AG20443 (cell line): ENCODE data around the gene PDP2.
"Not testable (repeated sequence)": the region's sequence is repeated elsewhere in the genome, so short reads cannot be mapped to it uniquely, and the experiment has no call there.

Experiments used
- DNase-seq: peaks from one replicate; pipeline ENCODE4 v3.0.0; 2012; ENCODE audit warnings: low spot score, mixed read lengths

Gene PDP2

GRCh38 chr16:66853261-66854139 is 26.8 kb upstream of the PDP2 start:
- no peak for DNase-seq

GRCh38 chr16:66856184-66856730 is 24.1 kb upstream of the PDP2 start:
- DNase-seq: no peak

DNA sequence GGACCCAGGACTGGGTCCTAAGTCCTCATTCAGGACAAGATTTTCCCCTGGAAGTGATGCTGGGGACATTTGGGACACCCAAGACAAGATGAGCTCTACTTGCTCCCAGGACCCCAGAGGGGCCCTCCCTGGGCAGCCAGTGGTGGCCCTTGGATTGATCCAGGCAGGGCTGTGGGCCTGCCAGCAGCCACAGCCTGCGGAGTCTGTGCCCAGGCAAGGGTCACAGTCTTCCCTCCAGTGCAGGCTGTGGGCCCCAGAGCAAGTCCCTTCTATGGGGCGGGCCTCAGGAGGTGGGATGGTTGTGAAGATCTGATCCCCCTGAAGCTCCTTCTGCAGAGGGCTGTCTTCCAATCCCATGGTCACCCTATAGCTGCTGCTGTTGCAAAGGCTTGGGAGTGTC is 23.5 kb upstream of the PDP2 start:
- no peak for DNase-seq

- DNase-seq: no peak
Observed at GRCh38 chr16:66857437-66857836, 22.9 kb upstream of the PDP2 start.

DNA sequence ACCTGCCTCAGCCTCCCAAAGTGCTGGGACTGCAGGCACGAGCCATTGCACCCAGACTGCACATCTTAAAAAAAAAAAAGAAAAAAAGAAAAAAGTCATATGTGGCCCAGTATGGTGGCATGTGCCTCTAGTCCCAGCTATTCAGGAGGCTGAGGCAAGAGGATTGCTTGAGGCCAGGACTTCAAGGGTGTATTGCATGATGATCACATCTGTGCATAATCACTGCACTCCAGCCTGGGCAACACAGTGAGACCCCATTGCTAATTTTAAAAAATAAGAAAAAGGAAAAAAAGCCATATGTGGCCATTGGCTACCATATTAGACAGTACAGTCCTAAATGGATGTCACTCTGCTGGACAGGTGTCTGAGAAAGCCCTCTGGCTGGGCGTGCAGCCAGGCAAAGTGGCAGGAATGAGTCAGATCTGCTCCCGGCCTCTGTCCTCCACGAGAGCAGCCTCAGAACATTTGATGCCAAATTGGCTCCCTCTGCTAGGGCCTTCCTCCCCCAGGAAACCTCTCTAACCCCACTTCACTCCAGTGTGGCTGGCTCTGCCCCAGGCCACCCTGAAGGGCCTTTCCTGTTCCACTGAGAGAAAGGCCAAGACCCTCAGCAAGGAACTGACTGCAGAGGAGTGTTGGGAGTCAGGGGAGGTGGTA is 21.4 kb upstream of the PDP2 start:
- DNase-seq: peak; percentile 80

DNA sequence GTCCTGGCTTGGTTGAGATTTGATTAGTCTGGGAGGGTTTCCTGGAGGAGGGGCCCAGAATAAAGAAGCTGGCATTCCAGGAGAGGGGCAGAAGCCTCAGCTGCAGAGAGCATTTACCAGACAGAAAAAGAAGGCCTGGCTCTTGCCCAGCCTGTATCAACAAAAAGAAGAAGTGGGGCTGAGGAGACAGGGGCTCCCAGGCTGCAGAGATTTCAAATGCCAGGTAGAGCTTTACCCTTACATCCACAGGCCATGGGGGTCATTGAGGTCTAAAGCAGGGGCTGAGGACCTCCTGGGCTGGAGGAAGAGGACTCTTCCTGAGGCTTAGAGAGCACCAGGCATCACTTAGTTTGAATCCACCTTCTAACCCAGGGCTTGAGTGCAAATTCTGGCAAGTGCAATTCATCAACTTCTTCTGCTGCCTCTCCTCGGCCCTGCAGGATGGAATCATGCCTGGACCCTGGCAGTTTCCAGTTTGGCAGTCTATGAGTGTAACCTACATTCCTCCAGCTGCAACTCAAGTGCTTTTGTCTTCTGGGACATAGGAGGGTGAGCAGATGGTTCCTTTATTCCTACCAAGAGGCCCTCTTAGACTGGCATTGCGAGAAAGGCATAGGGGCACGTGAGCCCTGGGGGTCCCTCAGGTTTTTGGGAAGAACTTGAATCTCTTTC is 20.8 kb upstream of the PDP2 start:
- DNase-seq: peak; percentile 14

GRCh38 chr16:66862023-66862520 is 18.2 kb upstream of the PDP2 start:
- no peak for DNase-seq

DNA sequence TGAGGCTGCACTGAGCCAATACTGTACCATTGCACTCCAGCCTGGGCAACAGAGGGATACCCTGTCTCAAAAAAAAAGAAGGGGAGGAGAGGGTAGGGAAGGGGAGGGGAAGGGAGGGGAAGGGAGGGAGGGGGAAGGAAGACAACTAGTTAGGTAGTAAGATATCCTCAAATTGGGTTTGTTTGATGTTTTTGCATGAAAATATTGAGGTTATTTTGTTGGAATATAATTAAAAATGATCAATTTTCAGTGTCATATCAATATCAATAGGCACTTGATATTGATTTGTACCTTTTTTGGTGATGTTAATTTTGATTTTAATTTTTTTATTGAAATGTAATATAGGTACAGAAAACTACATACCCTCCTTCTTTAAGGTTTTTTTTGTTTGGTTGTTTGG is 16.6 kb upstream of the PDP2 start:
- DNase-seq: no peak

GRCh38 chr16:66869424-66869823 is 10.9 kb upstream of the PDP2 start:
- no peak for DNase-seq

DNA sequence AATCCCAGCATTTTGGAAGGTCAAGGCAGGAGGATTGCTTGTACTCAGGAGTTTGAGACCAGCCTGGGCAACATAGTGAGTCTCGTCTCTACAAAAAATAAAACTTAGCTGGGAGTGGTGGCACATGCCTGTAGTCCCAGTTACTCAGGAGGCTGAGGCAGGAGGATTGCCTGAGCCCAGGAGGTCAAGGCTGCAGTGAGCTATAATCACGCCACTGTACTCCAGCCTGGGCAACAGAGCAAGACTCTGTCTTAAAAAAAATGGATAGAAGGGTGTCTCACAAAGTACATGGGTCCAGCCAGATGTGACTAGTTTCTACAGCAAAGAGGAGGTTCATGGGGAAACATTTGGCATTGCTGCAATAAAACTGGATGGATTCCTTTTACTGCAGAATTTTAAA is 9.0 kb upstream of the PDP2 start:
- not testable (repeated sequence) for DNase-seq

GRCh38 chr16:66871840-66872239 is 8.5 kb upstream of the PDP2 start:
- no peak for DNase-seq

DNA sequence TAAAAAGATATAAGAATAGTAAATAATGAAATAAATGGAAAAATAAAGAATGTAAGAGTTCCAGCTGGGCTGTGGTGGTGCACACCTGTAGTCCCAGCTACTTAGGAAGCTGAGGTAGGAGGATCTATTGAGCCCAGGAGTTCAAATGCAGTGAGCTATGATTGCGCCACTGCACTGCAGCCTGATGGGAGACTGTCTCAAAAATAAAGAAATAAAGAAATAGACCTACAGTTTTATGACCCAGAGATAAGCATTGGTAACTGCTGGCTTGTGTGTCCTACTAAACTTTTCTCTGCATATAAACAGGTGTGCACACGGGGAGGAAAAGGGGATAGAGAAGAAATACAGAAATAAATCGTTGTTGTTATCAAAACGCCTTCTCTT is 7.8 kb upstream of the PDP2 start:
- no peak for DNase-seq

DNA sequence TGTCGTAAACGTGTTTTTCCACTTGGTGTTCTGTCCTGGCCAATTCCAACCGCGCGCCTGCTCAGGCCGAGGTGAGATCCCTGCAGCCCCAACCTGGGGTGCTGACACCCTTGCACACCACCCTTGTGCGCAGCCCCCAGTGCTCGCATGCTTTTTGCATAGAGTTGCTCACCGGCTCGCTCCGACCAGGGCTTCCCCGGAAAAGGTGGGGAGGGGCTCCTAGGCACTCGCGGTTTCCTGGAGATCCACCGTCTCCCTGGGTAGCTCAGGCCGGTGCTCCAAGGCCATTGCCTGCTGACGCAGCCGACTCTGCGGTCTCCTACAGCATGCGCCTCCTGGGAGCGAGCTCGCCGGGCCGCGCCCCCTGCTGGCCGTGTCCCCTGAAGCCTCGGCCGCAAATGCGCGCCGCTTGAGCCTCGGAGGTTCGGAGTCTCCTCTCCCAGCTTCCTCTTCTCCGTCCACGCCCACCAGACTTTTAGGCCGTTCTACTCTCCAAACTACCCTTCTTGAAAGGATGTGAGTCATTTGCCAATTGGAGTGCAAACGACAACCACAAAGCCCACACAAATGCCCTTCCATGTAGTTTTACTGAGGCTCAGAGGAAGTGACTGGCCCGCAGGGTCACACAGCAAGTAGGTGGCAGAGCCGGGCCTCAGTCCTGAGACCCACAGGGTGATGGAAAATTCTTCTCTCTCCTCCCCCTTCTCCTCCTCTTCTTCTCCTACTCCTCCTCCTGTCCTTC is 7.2 kb upstream of the PDP2 start:
- DNase-seq: peak; percentile 96

DNA sequence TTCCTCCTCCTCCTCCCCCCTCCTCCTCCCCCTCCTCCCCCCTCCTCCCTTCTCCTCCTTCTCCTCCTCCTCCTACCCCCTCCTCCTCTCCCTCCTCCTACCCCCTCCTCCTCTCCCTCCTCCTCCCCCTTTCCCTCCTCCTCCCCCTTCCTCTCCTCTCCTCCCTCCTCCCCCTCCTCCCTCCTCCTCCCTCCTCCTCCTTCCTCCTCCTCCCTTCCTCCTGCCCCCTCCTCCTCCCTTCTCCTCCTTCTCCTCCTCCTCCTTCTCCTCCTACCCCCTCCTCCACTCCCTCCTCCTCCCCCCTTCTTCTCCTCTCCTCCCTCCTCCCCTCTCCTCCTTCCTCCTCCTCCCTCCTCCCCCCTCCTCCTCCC is 6.6 kb upstream of the PDP2 start:
- DNase-seq: no peak

- DNase-seq: no peak
Observed at GRCh38 chr16:66874079-66874775, 6.1 kb upstream of the PDP2 start.

- DNase-seq: no peak
Observed at GRCh38 chr16:66878067-66878466, 2.2 kb upstream of the PDP2 start.

GRCh38 chr16:66881014-66881417 is 701 bp downstream of the PDP2 start:
- no peak for DNase-seq

DNA sequence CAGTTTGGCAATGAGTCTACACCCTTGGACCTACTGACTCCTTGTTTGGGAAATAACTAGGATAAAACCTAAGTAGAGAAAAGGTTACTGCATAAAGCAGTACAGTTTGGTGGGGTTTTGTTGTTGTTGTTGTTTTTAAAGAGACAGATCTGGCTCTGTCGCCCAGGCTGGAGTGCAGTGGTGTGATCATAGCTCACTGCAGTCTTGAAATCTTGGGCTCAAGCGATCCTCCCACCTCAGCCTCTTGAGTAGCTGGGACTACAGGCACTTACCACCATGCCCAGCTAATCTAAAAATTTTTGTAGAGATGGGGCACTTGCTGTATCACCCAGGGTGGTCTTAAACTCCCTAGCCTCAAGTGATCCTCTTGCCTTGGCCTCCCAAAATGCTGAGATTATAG is 1.2 kb downstream of the PDP2 start:
- DNase-seq: no peak

DNA sequence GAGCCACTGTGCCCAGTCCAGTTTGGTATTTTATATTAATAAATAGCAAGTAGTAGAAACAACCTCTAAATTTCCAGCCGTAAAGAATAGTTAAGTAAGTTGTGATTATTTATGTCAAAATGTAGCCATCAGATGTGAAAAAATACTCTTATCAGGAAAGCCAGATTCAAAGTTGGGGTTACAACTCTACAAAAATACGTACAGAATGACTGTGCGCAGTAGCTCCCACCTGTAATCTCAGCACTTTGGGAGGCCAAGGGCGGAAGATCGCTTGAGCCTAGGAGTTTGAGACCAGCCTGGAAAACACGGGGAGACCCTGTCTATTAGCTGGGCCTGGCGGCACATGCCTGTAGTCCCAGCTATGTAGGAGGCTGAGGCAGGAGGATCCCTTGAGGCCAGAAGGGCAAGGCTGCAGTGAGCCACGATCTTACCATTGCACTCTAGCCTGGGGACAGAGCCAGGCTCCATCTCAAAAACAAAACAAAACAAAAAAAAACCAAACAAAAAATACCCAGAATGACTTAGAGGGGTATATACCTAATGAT is 1.7 kb downstream of the PDP2 start:
- DNase-seq: no peak

DNA sequence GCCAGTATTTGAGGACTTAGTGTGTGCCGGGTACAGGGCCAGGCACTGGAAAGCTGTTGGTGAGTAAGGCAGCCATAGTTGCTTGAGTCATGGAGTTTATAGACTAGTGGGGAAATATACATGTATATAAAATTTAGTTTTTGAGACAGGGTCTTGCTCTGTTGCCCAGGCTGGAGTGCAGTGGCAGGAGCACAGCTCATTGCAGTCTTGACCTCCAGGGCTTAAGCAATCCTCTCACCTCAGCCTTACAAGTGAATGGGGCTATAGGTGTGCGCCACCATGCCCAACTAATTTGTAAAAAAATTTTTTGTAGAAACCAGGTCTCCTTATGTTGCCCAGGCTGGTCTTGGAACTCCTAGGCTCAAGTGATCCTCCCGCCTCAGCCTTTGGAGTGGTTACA is 2.4 kb downstream of the PDP2 start:
- no peak for DNase-seq

GRCh38 chr16:66885491-66885890 is 5.2 kb downstream of the PDP2 start:
- no peak for DNase-seq
